HG03354 (cell line): ENCODE measurements around the gene MMP11.

Source experiments
- ATAC-seq: cut with Tn5 transposase; IDR thresholded peaks from one replicate; pipeline ENCODE4 v1.9.1; 2021; ENCODE audit warnings: mild to moderate bottlenecking; ENCODE audit not compliant: unreplicated experiment, poor library complexity, severe bottlenecking

MMP11 gene

DNA sequence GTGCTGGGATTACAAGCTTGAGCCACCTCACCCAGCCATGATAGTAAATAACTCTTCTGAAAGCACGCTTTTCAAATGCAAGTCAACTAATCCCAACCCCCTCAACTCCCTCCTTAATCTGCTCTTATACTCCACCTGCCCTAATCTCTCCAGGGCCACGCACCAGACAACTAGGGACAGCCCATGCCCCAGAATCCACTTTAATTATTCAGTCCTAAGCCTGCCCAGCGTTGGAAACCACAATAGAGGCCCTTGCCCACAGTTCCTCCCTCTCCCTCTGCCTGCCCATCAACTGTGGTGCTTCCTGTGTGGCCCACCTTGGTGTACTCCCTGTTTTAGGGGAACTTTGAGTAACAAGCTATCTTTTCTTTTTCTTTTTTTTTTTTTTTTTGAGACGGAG, 15.8 kb upstream of the MMP11 start:
- ATAC-seq, result no peak

- ATAC-seq, result no peak
Observed at GRCh38 chr22:23759566-23759965, 13.1 kb upstream of the MMP11 start.

DNA sequence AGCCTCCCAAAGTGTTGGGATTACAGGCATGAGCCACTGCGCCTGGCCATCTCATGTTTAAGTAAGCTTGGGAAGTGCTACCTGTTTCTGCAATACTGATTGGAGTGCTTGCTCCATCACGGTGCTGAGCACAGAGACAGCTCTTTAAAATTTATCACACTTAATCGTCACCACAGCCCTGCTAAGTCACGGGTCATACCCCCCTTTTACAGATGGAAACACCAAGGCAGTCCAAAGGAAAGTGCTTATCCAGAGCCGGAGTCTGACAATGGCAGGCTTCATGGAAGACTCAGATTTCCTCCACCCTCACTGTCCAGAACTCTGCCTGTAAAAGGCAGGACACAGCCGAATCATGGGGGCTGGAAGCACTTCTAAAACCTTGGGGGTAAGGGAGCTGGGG, 12.6 kb upstream of the MMP11 start:
- no peak for ATAC-seq

DNA sequence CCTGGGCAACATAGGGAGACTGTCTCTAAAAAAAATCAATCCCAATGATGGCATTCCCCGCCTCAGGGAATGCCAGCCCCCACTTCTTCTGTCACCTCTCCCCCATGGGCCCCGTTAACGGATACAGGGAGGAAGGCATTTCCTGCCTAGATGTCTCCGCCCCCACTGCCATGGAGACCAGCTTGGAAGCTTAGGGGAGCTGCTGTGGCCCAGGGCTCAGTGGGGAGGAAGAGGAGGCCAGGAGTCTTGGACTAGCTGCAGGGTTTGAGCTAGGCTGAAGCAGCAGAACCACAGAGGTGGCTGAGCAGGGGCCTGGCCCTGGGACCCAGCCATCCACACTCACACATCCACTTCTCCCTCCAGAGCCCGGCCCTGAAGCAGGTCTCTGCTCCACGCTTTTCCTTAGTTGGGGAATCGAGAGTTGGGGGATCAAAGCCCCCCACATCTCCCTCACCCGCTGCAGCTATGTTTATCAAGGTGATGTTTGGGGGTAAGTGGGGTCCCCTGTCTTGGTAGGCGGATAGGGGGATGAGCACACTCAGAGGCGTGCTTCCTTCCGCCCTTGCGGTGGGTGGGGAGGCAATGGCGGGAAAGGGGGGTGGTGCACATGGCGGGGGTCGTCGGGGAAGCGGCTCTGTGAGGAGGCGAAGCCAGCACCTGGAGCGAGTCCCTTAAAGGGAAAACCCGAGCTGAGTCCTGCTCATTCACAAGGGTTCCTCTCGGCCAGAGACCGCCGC, 9.6 kb upstream of the MMP11 start, which contains the start of gene C22orf15:
Gene C22orf15, plus strand, starts transcription at position 149 of the 737 bp plus-strand sequence. Its CDS starts 317 bp downstream, at position 466.
- no peak for ATAC-seq

- no peak for ATAC-seq
Observed at GRCh38 chr22:23763579-23763945, 9.1 kb upstream of the MMP11 start.

GRCh38 chr22:23763954-23764353, 8.7 kb upstream of the MMP11 start:
- ATAC-seq, result no peak

DNA sequence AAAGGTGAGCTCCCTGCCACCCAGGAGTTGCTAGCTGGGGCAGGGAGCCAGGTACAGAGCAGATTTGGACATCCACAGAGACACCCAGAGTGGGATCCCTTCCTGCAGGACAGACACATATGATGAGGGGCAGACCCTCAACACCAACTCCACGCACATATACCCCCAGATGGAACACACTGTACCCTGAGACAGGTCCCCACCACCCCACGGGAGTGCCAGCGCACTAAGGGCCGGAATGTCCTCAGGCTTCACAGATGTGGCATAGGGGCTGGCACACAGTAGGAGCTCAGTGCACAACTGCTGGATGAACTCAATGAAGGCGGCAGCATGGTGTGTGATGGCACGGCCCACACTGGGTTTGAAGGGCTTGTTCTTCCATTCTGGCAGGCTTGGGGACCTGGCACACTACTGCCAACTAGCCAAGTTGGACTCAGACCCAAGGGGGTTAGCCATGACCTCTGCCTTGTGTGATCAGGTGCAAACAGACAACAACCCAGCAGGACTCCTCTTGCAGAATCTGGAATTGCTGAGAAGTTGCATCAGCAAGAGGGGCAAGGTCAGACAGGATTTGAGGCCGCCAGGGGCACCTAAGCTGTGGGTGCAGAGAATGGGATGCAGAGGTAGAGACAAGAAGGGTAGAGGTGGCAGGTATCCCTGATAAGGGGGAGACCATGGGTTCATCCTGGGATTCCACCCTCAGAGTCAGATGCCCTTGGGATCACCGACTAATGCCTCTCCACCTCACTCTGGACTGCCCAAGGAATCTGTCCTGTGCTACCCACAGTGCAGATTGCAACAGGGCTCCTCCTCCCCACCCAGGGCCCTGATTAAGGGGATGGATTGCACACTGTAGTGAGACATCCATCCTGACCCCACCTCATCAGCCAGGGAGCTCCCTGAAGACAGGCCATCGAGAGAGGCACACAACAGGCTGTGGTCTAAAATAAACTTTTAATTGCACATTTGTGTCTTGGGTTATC, 7.5 kb upstream of the MMP11 start:
- ATAC-seq, result no peak

GRCh38 chr22:23767303-23767672, 5.4 kb upstream of the MMP11 start:
- no peak for ATAC-seq

- ATAC-seq, result peak; percentile 63
Observed at GRCh38 chr22:23767673-23768548, 4.7 kb upstream of the MMP11 start, which contains the start of gene CHCHD10. TSS of gene CHCHD10 (minus strand) at chr22:23767972. CDS start at chr22:23767874, 98 bp downstream.

GRCh38 chr22:23769321-23769965, 3.2 kb upstream of the MMP11 start:
- no peak for ATAC-seq

GRCh38 chr22:23772315-23772648, 367 bp upstream of the MMP11 start:
- ATAC-seq, result no peak

- no peak for ATAC-seq
Observed at GRCh38 chr22:23773483-23774113, 949 bp downstream of the MMP11 start.

DNA sequence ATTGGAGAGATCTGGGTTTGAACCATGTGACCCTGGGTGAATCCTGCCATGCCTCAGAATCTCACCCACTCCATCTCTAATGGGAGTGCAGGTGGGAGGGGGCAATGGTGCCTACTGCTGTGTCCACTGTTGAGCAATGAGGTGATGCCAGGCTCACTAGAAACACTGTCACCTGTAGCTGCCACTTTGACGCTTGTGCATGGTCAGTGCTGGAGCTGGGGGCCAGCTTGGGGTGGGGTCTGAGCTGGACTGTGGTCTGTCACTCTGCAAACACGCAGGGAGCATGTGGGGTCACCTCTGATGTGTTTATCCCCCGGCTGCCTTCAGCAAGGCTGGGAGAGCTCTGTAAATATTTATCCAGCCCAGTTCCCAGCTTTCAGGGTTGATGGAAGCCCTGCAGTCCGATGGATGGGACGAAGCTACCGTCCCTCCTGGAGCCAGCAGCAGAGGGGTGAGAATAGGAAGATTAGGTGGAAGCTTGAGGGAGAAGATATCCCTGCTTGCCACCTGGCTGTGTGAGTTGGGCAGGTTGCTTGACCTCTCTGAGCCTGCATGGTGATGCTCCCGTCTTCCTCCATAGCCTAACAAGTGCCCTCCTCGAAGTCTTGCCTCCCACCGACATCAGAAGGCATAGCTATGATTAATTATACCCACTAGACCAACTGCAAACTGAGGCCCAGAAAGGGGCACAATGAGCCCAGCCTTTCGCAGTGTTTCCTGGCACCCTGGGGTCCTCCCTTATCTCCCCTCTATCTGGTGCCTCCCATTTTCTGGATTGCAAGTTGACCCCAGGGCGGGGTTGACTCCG, 1.7 kb downstream of the MMP11 start:
- ATAC-seq, result no peak

GRCh38 chr22:23774922-23775436, 2.3 kb downstream of the MMP11 start:
- no peak for ATAC-seq

GRCh38 chr22:23775779-23776375, 3.2 kb downstream of the MMP11 start:
- no peak for ATAC-seq

GRCh38 chr22:23777776-23778576, 5.3 kb downstream of the MMP11 start:
- ATAC-seq, result no peak

- ATAC-seq, result no peak
Observed at GRCh38 chr22:23778577-23778900, 5.9 kb downstream of the MMP11 start.
